Cardiac atrium fibroblast (primary cell): Measurements from ENCODE around the gene MORN5. TPM values are rescaled to one million over a fixed set of nuclear protein-coding genes. Genes with fewer than 3 reads are reported as not detected.

Source experiments
- total RNA-seq: library from RNA; depleted of rRNA; stranded (reverse); fragments of >200 nt; gene quantifications from 2 replicates; pipeline ENCODE4 v1.2.3, GENCODE V29; 2015

Gene MORN5
- total RNA-seq: not detected in 2 replicates

DNA sequence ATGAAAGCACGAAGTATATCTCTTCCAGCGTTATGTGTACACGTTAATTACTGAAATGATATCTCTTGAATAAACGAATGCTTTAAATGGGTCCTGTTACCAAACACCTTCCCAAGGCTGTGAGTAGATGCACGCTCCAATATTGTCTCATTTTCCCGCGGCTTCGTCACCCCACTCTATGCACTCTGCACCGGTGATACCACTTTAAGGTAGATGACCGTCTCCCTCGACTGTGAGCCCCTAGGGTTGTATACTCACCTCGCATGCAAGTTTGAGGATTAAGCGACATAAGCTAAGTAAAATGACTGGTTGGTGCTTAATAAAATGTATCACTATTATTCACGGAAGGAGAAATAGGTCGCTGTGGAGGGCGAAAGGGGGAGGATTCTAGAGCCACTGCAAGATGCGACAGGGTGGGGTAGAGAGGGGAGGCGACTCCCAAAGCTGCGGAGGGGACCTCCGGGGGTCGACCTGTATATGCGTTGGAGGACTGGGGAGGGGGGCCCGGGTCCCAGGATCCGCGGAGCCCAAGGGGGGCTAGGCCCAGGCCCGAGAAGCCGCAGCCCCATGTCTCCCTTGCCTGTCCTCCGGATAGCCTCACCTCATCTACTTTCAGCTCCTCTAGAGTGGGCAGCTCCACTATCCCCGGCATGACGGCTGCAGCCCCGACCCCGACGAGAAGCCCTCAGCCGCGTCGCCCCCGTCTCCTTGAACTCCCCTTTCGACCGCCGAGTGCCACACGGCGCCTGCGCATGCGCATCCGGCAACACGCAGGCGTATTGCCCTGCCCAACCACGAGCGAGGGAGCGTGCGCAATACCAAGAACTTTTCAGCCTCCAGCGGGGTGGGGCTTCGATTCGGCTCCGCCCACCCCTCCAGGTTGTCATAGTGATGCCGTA is at the start of gene MORN5, which contains the start of gene NDUFA8:
Gene MORN5, plus strand, starts transcription at position 883 of the 899 bp plus-strand sequence. CDS start 65 bp downstream, outside the sequence.
Gene NDUFA8, minus strand, starts transcription at position 754 of the 899 bp plus-strand sequence. Its CDS starts 102 bp downstream, at position 652.

DNA sequence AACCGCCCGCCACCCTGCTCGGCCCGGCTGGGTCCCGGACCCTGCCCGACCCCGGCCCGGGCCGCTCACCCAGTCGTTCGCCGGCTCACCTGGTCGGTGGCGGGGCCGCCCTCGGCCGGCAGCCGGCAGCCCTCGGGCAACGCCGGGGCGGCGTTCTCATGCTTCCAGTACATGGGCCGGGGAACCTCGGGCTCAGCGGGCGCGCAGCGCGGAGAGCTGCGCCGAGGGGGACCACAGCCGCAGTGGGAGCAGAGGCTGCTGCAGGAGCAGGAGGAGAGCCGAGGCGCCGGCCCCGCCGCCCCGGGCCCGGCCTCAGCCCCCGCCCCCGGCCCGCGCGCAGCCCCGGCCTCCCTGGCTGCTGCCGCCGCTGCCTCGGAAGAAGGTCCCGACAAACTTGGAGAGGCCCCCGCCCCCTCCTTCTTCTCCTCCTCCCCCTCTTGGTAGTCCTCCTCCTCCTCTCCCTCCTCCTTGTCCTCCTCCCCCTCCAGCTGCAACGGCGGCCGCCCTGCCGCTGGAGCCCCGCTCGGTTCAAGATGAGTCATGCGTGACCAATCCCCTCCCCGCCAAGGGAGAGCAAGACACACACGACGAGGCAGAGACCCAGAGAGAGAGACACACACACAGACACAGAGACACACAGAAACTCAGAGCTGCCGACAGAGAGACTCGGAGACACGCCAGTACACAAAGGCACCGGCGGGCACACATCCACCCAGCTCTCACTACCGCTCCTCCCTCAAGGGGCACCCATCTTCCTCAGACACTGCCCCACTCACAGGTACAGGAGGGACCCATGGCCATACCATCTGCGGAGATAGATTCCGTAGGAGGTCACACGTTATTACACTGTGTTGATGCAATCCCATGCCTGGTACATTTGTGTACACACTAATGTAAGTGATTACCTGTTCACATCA is 69.1 kb downstream of the MORN5 start, which contains the start of gene LHX6:
Gene LHX6, minus strand, starts transcription at position 390 of the 917 bp plus-strand sequence. Its CDS starts 217 bp downstream, at position 173.

Other genes starting within 250 kb of the MORN5 start
- 4.3 and 5.5 TPM in 2 replicates for gene TTLL11, start 66.6 kb upstream of the MORN5 start, total RNA-seq
- 31.6 and 55.1 TPM in 2 replicates for gene NDUFA8, start 129 bp upstream of the MORN5 start, total RNA-seq
- 1.8 TPM in 1 of 2 replicates, not detected in the other for gene LHX6, start 69.0 kb downstream of the MORN5 start, total RNA-seq
- gene RBM18, start 104.9 kb downstream of the MORN5 start, total RNA-seq: 12.6 and 12.8 TPM in 2 replicates
- gene MRRF, start 105.0 kb downstream of the MORN5 start, total RNA-seq: 16.7 and 21.1 TPM in 2 replicates
- 267 and 340 TPM in 2 replicates for gene PTGS1, start 211.1 kb downstream of the MORN5 start, total RNA-seq